Measurements from ENCODE around the gene ANXA3.

ANXA3 gene

GRCh38 chr4:78557841-78558240, 6.3 kb downstream of the ANXA3 start:
- H3K27me3 Mint-ChIP-seq, result peaks cover 2% of the 10 kb centered on the region
- H3K36me3 Mint-ChIP-seq, result no peaks in the 10 kb centered on the region
- no peaks in the 10 kb centered on the region for H3K9me3 Mint-ChIP-seq
- no peaks in the 10 kb centered on the region for H3K4me1 Mint-ChIP-seq
- H3K4me3 Mint-ChIP-seq, result no peak overlapping the region
- H3K27ac Mint-ChIP-seq, result no peak overlapping the region

- H3K27ac Mint-ChIP-seq, result no peak overlapping the region
Measured at GRCh38 chr4:78558410-78558809, 6.8 kb downstream of the ANXA3 start.

GRCh38 chr4:78560296-78560963, 8.9 kb downstream of the ANXA3 start:
- no peak overlapping the region for H3K4me3 Mint-ChIP-seq
- H3K4me1 Mint-ChIP-seq, result no peaks in the 10 kb centered on the region
- H3K27ac Mint-ChIP-seq, result no peak overlapping the region
- H3K9me3 Mint-ChIP-seq, result no peaks in the 10 kb centered on the region
- no peaks in the 10 kb centered on the region for H3K27me3 Mint-ChIP-seq
- H3K36me3 Mint-ChIP-seq, result no peaks in the 10 kb centered on the region

More at GRCh38 chr4:78558410-78558809, 6.8 kb downstream of the ANXA3 start:
- H3K36me3 Mint-ChIP-seq, result no peaks in the 10 kb centered on the region
- H3K4me1 Mint-ChIP-seq, result no peaks in the 10 kb centered on the region
- no peak overlapping the region for H3K4me3 Mint-ChIP-seq
- H3K27me3 Mint-ChIP-seq, result peaks cover 2% of the 10 kb centered on the region
- no peaks in the 10 kb centered on the region for H3K9me3 Mint-ChIP-seq

GRCh38 chr4:78561677-78562076, 10.1 kb downstream of the ANXA3 start:
- Mint-ChIP-seq H3K36me3 (no peaks in the 10 kb centered on the region), H3K27me3 (no peaks in the 10 kb centered on the region), H3K4me1 (no peaks in the 10 kb centered on the region), H3K27ac (no peak overlapping the region), H3K9me3 (no peaks in the 10 kb centered on the region), H3K4me3 (no peak overlapping the region)

GRCh38 chr4:78562687-78563086, 11.1 kb downstream of the ANXA3 start:
- Mint-ChIP-seq H3K36me3 (no peaks in the 10 kb centered on the region), H3K4me1 (no peaks in the 10 kb centered on the region), H3K9me3 (no peaks in the 10 kb centered on the region), H3K4me3 (no peak overlapping the region), H3K27me3 (no peaks in the 10 kb centered on the region), H3K27ac (no peak overlapping the region)

- H3K4me1 Mint-ChIP-seq, result no peaks in the 10 kb centered on the region
- H3K4me3 Mint-ChIP-seq, result no peak overlapping the region
- H3K36me3 Mint-ChIP-seq, result no peaks in the 10 kb centered on the region
- H3K27ac Mint-ChIP-seq, result no peak overlapping the region
- no peaks in the 10 kb centered on the region for H3K9me3 Mint-ChIP-seq
- no peaks in the 10 kb centered on the region for H3K27me3 Mint-ChIP-seq
Measured at GRCh38 chr4:78565971-78566372, 14.4 kb downstream of the ANXA3 start.

GRCh38 chr4:78566834-78567499, 15.4 kb downstream of the ANXA3 start:
- Mint-ChIP-seq H3K27ac (no peak overlapping the region), H3K4me1 (no peaks in the 10 kb centered on the region), H3K27me3 (no peaks in the 10 kb centered on the region), H3K36me3 (no peaks in the 10 kb centered on the region), H3K9me3 (no peaks in the 10 kb centered on the region), H3K4me3 (no peak overlapping the region)

GRCh38 chr4:78567500-78568060, 16.0 kb downstream of the ANXA3 start:
- H3K9me3 Mint-ChIP-seq, result no peaks in the 10 kb centered on the region
- no peaks in the 10 kb centered on the region for H3K4me1 Mint-ChIP-seq
- peaks cover 2% of the 10 kb centered on the region for H3K27me3 Mint-ChIP-seq
- no peaks in the 10 kb centered on the region for H3K36me3 Mint-ChIP-seq
- H3K4me3 Mint-ChIP-seq, result no peak overlapping the region
- no peak overlapping the region for H3K27ac Mint-ChIP-seq

GRCh38 chr4:78568640-78569305, 17.2 kb downstream of the ANXA3 start:
- no peaks in the 10 kb centered on the region for H3K9me3 Mint-ChIP-seq
- H3K27me3 Mint-ChIP-seq, result peaks cover 2% of the 10 kb centered on the region
- no peak overlapping the region for H3K27ac Mint-ChIP-seq
- no peak overlapping the region for H3K4me3 Mint-ChIP-seq
- H3K36me3 Mint-ChIP-seq, result no peaks in the 10 kb centered on the region
- no peaks in the 10 kb centered on the region for H3K4me1 Mint-ChIP-seq

- Mint-ChIP-seq H3K4me3 (no peak overlapping the region), H3K27me3 (peaks cover 2% of the 10 kb centered on the region), H3K4me1 (no peaks in the 10 kb centered on the region), H3K27ac (no peak overlapping the region), H3K9me3 (no peaks in the 10 kb centered on the region), H3K36me3 (no peaks in the 10 kb centered on the region)
Measured at GRCh38 chr4:78569306-78569821, 17.8 kb downstream of the ANXA3 start.

- Mint-ChIP-seq H3K4me1 (no peaks in the 10 kb centered on the region), H3K9me3 (no peaks in the 10 kb centered on the region)
Measured at GRCh38 chr4:78570117-78570516, 18.5 kb downstream of the ANXA3 start.

GRCh38 chr4:78571804-78572203, 20.2 kb downstream of the ANXA3 start:
- Mint-ChIP-seq H3K36me3 (no peaks in the 10 kb centered on the region), H3K27me3 (peaks cover 2% of the 10 kb centered on the region), H3K9me3 (no peaks in the 10 kb centered on the region), H3K4me1 (no peaks in the 10 kb centered on the region), H3K27ac (no peak overlapping the region), H3K4me3 (no peak overlapping the region)

More at GRCh38 chr4:78570117-78570516, 18.5 kb downstream of the ANXA3 start:
- Mint-ChIP-seq H3K27me3 (peaks cover 2% of the 10 kb centered on the region), H3K36me3 (no peaks in the 10 kb centered on the region), H3K4me3 (no peak overlapping the region), H3K27ac (no peak overlapping the region)

- no peaks in the 10 kb centered on the region for H3K4me1 Mint-ChIP-seq
- no peak overlapping the region for H3K27ac Mint-ChIP-seq
- H3K36me3 Mint-ChIP-seq, result no peaks in the 10 kb centered on the region
- H3K4me3 Mint-ChIP-seq, result no peak overlapping the region
- no peaks in the 10 kb centered on the region for H3K9me3 Mint-ChIP-seq
- H3K27me3 Mint-ChIP-seq, result no peaks in the 10 kb centered on the region
Measured at GRCh38 chr4:78578674-78579425, 27.3 kb downstream of the ANXA3 start.

GRCh38 chr4:78581618-78582017, 30.0 kb downstream of the ANXA3 start:
- Mint-ChIP-seq H3K4me3 (no peak overlapping the region), H3K27ac (no peak overlapping the region), H3K36me3 (no peaks in the 10 kb centered on the region), H3K27me3 (no peaks in the 10 kb centered on the region), H3K4me1 (no peaks in the 10 kb centered on the region), H3K9me3 (no peaks in the 10 kb centered on the region)

GRCh38 chr4:78584863-78585547, 33.4 kb downstream of the ANXA3 start:
- no peak overlapping the region for H3K27ac Mint-ChIP-seq
- H3K36me3 Mint-ChIP-seq, result no peaks in the 10 kb centered on the region
- no peaks in the 10 kb centered on the region for H3K4me1 Mint-ChIP-seq
- no peaks in the 10 kb centered on the region for H3K27me3 Mint-ChIP-seq
- H3K4me3 Mint-ChIP-seq, result no peak overlapping the region
- H3K9me3 Mint-ChIP-seq, result no peaks in the 10 kb centered on the region
